ENCODE results near the gene PDE6D. TPM values are rescaled to one million over a fixed set of nuclear protein-coding genes. Genes with fewer than 3 reads are reported as not detected.

PDE6D gene
- total and polyA plus RNA-seq, 2 of the 4 experiments (the other 2 are of a cell fraction), result 13.8 to 24.7 TPM

GRCh38 chr2:231689124-231689893, 91.8 kb downstream of the PDE6D start:
- Histone ChIP-seq H2AK5ac (ENCODE audit: low read depth, low read length) (no peak overlapping the region), H3K4ac (ENCODE audit: low read depth, low read length) (no peak overlapping the region), H4K91ac (ENCODE audit: insufficient read depth, low read depth, low read length) (no peak overlapping the region), H3K9me3 (ENCODE audit: control insufficient read depth, insufficient read depth, low read length) (no peaks in the 10 kb centered on the region), H3K27me3 (ENCODE audit: control insufficient read depth, insufficient read depth, low read length) (no peaks in the 10 kb centered on the region), H3K36me3 (ENCODE audit: control insufficient read depth, insufficient read depth, low read length) (no peaks in the 10 kb centered on the region), H3K9me1 (ENCODE audit: insufficient read depth, low read length) (no peaks in the 10 kb centered on the region), H3K4me1 (ENCODE audit: control insufficient read depth, insufficient read depth, low read length) (no peaks in the 10 kb centered on the region), H3K23ac (ENCODE audit: low read depth, low read length) (no peak overlapping the region), H4K20me1 (ENCODE audit: insufficient read depth, low read length) (no peaks in the 10 kb centered on the region), H3K56ac (ENCODE audit: extremely low read depth, insufficient read depth, low read length) (no peak overlapping the region), H3K79me1 (ENCODE audit: low read depth in 1 of 2, low read length in 2 of 2) (no peaks in the 10 kb centered on the region), H3K4me3 (ENCODE audit: insufficient read depth, low read depth, low read length) (no peak overlapping the region), H2BK20ac (ENCODE audit: low read depth, low read length) (no peak overlapping the region), H3K18ac (ENCODE audit: low read depth, low read length) (no peak overlapping the region), H2AFZ (replicated peaks; ENCODE audit: low read length, poor library complexity) (no peak overlapping the region), H2BK5ac (ENCODE audit: low read depth, low read length, poor library complexity, severe bottlenecking) (no peak overlapping the region), H3K14ac (replicated peaks; ENCODE audit: low read depth, low read length) (no peak overlapping the region), H3K4me2 (ENCODE audit: low read depth, low read length) (no peak overlapping the region), H2AK9ac (replicated peaks; ENCODE audit: low read depth, low read length, poor library complexity) (no peak overlapping the region), H2BK120ac (ENCODE audit: low read depth, low read length) (no peak overlapping the region), H4K5ac (ENCODE audit: low read depth, low read length) (no peak overlapping the region), H2BK15ac (ENCODE audit: low read depth, low read length) (no peak overlapping the region), H4K8ac (ENCODE audit: low read depth in 2 of 2, low read length in 2 of 2) (no peak overlapping the region), H3K27ac (ENCODE audit: insufficient read depth, low read length) (no peak overlapping the region), H3K9ac (ENCODE audit: low read depth, low read length) (no peak overlapping the region)
- ChIA-PET CTCF (no interaction called here), POLR2A (ENCODE audit: unreplicated experiment) (no interaction called here)
- intact Hi-C loops (cut with micrococcal nuclease), result no loop called here
- 91% methylated on average over 12 of the region's 15 CpGs; no CpG with 5 or more reads in 1 of the 2 experiments for WGBS, 2 experiments (ENCODE audit: extremely low coverage in 2 of 2, insufficient read length in 1 of 2)
- dilution Hi-C loops (cut with HindIII; ENCODE audit: low sequenced_read_pairs, unreplicated experiment), result no loop called here
- DNase-seq (no peak), ATAC-seq (ENCODE audit: low read depth) (no peak)
- no peak for TF ChIP-seq FOS (IDR thresholded peaks at IDR 0.05; ENCODE audit: low read depth, low read length)
- no peak for TF ChIP-seq MAZ (IDR thresholded peaks at IDR 0.05; ENCODE audit: borderline replicate concordance, low read depth, low read length)
- TF ChIP-seq CHD1 (IDR thresholded peaks at IDR 0.05; ENCODE audit: low read depth, low read length), result no peak
- TF ChIP-seq MXI1 (IDR thresholded peaks at IDR 0.05; ENCODE audit: borderline replicate concordance, low read depth, low read length), result no peak
- no peak for TF ChIP-seq RAD21 (IDR thresholded peaks at IDR 0.05; ENCODE audit: low read length)
- TF ChIP-seq RFX5 (IDR thresholded peaks at IDR 0.05; ENCODE audit: low read depth, low read length), result no peak
- no peak for TF ChIP-seq SMC3 (IDR thresholded peaks at IDR 0.05; ENCODE audit: low read depth, low read length)
- no peak for TF ChIP-seq CTCF (conservative IDR thresholded peaks at IDR 0.05; ENCODE audit: low read depth, low read length)
- no peak for TF ChIP-seq ELK1 (IDR thresholded peaks at IDR 0.05; ENCODE audit: borderline replicate concordance, low read depth, low read length)
- TF ChIP-seq NFE2L2 (IDR thresholded peaks at IDR 0.05; ENCODE audit: low read depth, low read length), result no peak
- no peak for TF ChIP-seq BHLHE40 (IDR thresholded peaks at IDR 0.05; ENCODE audit: low read depth, low read length)
- no peak for TF ChIP-seq POLR2A (IDR thresholded peaks at IDR 0.05; ENCODE audit: low read depth, low read length)
- TF ChIP-seq MAFK (IDR thresholded peaks at IDR 0.05; ENCODE audit: low read depth, low read length), result no peak
- no peak for TF ChIP-seq RCOR1 (IDR thresholded peaks at IDR 0.05; ENCODE audit: insufficient replicate concordance, low read length)
- no peak for TF ChIP-seq CEBPB (IDR thresholded peaks at IDR 0.05; ENCODE audit: low read depth, low read length)
- no peak for TF ChIP-seq USF2 (IDR thresholded peaks at IDR 0.05; ENCODE audit: low read depth, low read length)
- BruUV-seq (replicated peaks), result no TSS peak
- in situ Hi-C loops (cut with MboI; ENCODE audit: low sequenced_read_pairs), result no loop called here

Measured in IMR-90 (cell line).